Activated CD8-positive, alpha-beta memory T cell treated with anti-CD3 and anti-CD28 coated beads, Interleukin-2, amount 50 U/mL, for 24 hours (primary cell): ENCODE data around the gene GPRIN1.
"Not testable (repeated sequence)": the region's sequence is repeated elsewhere in the genome, so short reads cannot be mapped to it uniquely, and the experiment has no call there.

Source experiments
- DNase-seq: peaks from one replicate; pipeline ENCODE4 v3.0.0-alpha.2; 2020; ENCODE audit errors: extremely low read depth

GPRIN1 gene

DNA sequence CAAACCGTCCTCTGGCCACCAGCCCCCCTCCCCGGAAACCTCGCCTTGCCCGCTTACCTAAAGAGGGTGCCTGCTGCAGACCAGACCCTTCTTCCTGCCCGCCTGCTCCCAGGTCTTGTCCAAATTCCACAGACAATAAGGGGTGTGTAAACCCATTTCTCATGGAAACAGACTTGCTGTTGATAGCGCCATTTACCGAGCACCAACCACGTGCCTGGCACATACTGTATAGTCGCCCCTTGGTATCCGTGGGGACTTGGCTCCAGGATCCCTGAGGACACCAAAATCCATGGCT is 35.7 kb downstream of the GPRIN1 start:
- DNase-seq, result no peak

DNA sequence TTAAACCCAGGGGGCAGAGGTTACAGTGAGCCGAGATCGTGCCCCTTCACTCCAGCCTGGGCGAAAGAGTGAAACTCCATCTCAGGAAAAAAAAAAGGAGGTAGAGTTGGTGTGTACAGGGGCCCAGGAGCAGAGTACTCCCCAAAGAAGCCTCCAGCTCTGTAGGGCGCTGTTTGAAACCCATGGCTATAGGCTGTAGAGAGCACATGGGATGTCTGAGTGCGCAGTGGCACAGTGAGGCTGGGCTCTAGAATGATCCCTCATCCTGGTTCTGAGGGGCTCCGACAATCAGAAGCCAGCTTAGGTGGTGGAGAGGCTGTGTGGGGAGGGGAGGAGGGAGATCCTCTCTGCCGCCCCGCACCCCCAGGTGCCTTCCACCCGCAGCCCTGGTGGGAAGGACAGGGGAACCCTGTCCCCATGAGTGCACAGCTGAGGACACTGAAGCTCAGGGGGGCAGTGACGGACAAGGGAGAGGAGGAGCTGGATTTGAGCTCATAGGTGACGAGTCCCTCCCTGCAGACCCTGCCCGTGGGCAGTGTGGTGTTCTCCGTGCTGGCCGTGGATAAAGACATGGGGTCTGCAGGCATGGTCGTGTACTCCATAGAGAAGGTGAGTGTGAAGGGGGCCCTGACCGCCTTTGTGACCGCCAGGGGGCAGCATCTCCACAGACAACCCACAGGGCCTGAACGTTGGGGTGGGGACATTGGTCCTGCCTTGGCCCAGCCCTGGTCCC is 36.2 kb downstream of the GPRIN1 start:
- DNase-seq, result peak; percentile 46

DNA sequence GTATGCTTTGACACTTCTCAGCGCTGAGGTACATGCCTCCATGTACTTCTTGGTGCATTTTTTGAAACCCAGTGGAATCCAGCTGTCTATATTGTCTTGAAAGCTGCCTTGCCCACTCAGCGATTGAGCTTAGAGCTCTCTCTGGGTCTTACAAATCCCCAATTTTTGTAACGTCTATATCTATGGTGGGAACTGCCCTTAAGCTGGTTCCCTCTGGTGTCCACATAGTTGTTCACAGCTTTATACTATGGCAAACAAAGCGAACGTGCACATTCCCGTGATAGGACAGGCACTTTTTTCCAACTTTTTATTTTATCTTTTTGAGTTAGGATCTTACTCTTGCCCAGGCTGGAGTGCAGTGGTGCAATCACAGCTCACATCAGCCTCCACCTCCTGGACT is 39.9 kb downstream of the GPRIN1 start:
- DNase-seq, result no peak

DNA sequence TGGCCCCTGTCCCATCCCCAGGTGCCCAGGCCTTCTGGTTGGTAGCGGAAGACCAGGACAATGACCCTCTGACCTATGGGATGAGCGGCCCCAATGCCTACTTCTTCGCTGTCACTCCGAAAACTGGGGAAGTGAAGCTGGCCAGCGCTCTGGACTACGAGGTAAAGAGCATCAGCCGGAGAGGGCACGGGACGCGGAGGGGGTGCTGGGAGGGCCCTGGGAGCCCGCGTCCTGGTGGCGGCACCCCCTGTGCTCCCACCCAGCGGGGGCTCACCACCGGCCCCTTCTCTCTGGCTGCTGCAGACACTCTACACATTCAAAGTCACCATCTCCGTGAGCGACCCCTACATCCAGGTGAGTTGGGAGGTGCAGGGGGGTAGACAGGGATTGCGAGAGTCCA is 41.3 kb downstream of the GPRIN1 start:
- DNase-seq, result no peak

DNA sequence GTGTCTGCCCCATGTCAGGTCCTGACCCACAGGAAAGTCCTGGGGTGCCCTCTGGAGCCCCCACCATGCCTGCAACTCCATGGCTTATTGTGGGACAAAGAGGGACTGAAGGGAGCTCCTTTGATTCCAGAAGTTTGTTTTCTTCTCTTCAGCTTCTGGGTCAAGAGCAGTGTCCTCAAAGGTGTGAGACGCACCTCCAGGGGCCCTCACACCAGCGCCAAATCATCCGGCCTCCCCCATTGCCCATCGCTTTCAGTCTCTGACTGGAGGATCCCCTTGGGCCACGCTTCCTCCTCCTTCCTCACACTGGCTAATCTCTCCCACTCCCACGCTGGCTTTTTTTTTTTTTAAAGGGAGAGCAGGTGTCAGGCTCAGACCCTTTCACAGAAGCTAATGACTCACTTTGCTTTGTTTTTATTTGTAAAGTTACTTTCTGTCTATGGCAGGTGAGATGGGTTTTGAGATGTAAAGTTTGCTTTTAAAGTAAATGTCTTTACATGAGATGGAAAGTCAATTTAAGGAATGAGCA is 44.1 kb downstream of the GPRIN1 start:
- DNase-seq, result no peak

DNA sequence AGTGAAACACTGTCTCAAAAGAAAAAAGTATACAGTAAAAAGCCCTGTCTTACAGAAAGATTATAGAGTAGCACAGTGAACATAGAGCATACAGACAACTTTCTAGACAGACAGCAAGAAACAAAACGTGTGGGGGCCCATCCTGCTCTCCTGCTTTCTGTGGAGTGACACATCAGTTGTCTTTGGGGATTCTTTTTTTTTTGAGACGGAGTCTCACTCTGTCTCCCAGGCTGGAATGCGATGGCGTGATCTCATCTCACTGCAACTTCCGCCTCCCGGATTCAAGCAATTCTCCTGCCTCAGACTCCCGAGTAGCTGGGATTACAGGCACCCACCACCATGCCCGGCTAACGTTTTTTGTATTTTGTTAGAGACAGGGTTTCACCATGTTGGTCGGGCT is 46.0 kb downstream of the GPRIN1 start:
- DNase-seq, result no peak

DNA sequence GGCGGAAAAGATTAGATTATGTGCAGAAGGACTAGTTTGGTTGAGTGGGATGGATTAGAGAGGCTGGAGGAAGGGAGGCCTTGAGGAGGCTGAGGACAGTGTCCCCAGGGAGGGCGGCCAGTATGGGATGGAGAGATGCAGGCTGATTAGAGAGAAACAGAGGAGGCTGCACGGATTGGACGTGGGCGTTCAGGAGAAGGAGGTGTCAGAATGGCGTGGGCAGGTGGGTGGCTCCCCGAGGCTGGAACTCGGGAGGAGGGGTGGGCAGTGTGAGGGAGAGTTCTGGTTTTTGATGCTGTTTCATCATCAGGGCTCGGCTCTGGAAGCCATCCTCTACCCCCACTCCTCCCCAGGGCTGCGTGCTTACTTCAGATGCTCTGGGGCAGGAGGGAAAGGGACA is 47.8 kb downstream of the GPRIN1 start:
- DNase-seq, result no peak

DNA sequence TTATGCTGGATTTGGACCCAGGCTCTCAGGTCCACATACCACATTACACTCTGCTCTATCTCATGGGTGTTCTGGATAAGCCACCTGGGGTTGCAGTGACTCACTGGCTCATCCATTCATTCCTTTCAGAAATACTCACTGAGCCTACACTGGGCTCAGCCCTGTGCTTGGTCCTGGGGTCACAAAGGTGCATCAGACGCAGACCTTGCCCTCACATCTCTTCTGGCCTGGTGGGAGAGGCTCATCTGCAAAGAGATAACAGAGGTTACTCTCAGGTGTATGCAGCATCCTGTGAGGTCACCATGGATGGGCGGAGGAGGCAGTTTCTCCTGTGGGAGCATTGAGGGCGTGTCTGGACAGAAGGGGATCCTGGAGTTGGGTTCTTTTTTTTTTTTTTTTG is 48.7 kb downstream of the GPRIN1 start:
- DNase-seq, result no peak

DNA sequence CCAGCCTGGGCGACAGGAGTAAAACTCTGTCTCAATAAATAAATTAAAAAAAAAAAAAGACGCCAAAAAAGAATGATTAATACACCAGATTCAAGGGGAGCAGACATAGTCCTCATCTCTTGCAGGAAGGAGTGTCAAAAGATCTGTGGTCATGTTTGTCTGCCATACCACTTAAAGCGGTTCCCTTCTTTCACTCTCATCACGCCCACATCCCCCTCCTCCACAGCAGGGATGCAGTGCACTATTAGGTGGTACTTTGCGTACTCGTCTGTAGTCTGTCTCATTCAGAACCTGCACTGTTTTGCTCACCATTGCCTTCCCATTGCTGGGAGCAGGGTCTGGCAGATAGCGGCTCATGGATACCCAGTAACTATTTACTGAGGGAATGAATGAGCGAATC is 49.6 kb downstream of the GPRIN1 start:
- no peak for DNase-seq

DNA sequence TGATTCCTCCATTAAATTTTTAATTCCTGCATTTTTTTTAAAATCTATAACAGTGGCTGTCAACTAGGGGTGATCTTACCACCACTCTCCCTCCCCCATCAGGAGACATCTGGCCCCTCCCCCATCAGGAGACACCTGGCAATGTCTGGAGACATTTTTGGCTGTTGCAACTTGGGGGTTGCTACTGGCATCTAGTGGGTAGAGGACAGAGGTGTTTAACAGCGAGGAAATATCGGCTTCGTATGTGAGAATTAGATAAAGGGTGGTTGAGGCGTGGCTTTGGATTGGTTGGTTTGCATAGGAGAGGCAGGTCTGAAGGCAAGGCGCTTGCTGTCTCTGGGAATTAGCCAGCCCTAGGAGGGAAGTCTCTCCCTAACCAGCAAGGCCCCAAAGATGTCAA is 50.3 kb downstream of the GPRIN1 start:
- no peak for DNase-seq

DNA sequence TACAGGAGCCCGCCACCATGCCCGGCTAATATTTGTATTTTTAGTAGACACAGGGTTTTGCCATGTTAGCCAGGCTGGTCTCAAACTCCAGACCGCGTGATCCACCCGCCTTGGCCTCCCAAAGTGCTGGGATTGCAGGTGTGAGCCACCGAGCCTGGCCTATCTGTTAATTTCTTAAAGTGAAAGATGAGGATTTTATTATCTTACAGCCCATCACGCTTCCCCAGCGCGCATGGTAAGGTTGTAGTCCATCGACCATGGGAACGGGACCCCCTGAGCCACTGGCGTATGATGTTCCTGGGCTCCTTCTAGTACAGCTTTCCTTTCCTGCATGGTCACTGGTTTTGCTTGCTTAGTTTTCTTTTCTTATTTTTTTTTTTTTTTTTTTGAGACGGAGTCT is 52.1 kb downstream of the GPRIN1 start:
- DNase-seq, result no peak

DNA sequence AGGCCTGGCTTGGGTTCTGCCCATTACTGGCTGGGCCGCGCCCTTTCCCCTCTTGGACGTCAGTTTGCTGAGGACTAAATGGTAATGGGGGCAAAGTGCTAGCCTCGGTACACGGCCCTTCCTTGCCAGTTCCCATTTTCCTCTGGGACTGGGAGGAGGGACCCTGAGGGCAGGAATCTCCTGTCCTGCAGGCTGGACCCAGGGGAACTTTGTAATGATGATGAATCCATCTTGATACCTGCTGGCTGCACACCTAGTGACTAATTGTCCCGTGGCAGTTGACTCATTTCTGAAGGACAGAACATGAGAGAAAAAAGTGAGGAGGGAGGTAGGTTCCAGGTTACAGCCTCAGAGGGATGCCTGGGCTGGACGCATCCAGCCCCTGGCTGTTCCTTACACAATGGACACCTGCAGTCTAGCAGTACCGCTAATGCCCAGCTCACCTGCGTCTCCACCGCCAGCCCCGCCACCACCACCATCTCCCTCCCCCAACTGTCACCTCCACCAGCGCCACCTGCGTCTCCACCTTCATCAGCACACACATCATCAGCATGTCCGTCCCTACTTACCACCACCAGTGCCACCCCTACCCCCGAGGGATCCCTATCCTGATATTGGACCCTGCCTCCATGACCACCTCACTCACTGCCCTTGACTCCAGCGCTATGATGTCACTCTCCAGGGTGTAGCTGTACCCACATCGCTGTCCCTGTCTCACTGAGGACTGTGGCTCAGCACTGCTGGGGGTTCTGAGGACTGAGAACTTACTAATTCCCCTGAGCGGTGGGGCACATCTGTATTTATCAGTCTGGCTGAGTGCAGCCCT is 56.5 kb downstream of the GPRIN1 start:
- DNase-seq, result no peak

DNA sequence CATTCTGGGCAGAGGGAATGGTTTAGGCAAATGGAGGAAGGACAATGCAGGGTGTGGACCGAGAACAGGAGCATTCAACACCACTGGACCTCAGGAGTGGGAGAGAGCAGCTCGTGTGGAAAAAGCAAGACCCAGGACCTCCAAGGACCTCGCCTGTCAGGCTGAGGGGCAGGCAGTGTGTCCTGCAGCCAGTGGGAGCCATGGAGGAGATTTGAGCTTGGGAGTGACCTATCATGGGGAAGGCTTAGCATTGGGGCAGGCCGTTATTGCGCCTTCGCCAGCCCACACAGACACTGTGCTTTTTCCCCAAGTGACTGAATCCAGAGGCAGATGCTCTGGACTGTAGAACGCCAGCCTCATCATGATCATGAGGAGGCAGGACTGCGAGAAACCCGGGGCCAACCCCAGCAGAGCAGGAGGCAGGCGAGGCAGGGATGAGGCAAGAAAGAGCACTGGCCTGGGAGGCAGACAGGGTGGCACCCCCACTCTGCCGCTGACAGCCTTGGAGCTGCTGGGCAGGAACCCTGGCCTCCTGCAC is 57.6 kb downstream of the GPRIN1 start:
- no peak for DNase-seq

DNA sequence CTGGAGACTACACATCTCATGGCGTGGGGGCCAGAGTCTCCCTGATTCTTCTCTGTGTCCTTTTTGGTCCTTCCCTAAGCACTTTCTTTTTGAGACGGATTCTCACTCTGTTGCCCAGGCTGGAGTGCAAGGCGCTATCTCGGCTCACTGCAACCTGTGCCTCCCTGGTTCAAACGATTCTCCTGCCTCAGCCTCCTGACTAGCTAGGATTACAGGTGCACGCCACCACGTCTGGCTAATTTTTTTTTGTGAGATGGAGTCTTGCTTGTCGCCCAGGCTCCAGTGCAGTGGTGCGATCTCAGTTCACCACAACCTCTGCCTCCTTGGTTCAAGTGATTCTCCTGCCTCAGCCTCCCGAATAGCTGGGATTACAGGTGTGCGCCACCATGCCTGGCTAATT is 59.0 kb downstream of the GPRIN1 start:
- DNase-seq, result not testable (repeated sequence)

DNA sequence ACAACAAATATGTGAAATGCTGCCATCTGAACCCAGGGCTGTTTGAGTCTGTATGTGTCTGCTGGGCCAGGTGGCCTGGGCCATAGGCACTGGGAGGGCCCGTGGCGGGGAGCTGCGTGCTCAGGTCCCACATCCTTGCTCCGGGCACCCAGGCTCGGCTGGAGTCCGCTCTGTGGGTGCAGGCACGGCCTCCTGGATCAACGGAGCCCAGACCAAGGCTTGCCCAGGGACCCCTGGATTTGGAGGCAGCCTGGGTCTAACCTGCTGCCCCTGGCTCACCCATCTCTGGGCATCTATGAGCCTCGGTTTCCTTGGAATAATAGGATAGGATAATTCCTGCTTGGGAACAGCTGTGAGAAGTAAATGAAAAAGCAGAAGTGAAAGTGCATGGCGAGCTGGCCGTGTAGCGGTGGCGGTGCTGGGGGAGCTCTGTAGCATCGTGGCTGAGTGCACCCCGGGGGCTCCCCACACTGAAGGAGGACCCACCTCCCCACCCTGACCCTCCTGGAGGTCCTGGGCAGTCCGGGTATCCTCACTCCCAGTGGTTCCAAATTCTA is 59.6 kb downstream of the GPRIN1 start:
- DNase-seq, result no peak

DNA sequence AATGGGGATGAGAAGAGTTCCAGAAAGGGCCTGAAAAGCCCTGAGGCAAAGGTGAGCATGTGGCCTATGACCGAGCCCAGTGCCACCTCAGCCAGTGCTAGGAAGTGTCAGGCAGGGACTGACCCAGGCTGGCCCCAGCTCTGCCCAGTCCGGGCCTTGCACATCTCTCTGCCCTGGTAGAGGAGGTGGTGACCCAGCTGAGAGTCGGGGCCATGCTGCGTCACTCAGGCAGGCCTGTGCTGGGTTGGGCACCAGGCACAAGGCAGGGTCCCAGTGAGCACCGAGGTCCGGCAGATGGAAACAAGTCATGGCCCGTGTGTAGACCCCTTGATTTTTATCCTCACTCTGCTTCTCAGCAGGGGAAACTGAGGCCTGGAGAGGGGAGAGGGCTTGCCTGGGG is 60.1 kb downstream of the GPRIN1 start:
- no peak for DNase-seq

DNA sequence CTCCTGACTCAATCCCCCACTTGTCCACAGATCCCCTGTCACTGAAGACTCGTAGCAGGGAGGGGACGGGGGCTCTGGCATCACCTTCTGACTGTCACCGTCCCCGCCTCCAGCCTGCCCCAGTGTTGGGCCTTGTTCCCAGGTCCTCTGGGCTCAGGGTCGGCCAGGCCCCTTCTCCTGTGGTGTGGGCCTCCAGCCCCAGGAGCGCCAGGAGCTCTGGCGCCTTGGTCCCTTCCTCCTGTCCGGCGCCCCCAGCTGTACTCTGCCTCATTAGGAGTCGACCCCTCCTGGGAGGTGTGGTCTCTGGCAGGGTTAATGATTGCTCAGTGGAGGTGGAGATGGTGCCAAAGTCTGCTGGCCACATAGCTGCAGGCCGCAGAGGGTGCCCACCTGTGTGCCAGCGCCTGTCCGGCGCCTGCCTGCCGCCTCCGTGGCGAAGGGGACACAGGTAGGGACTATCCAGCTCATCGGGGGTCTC is 61.0 kb downstream of the GPRIN1 start, which contains the start of gene CDHR2:
Gene CDHR2, plus strand, starts transcription at position 376 of the 478 bp plus-strand sequence. CDS start 16,011 bp downstream, outside the sequence.
- no peak for DNase-seq

DNA sequence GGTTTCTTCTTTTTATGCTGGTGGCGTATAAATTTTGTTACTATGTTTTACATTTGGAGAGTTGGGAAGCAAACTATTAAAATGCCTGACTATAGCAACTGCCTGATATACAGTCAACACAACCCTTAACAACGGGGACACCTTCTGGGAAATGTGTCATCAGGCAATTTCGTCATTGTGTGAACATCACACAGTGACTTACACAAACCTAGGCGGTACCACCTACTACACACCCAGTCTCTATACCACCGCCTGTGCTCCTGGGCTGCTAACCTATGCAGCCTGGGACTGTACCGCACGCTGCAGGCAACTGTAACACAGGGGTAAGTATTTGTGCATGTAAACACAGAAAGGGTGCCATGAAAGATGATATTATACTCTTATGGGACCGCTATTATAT is 62.2 kb downstream of the GPRIN1 start:
- DNase-seq, result no peak
